OCI-LY1 (cell line): ENCODE results near the gene HEBP2.

Source experiments
- H2AFZ ChIP-seq: fragments of 200-600 bp; sonication (generic), shearing (Covaris generic); 2 replicates; pipeline ENCODE4 v1.6.0; 2014; ENCODE audit warnings: antibody characterized with exemption, mild to moderate bottlenecking, low read length
- H3F3A ChIP-seq: fragments of 200-600 bp; sonication (generic), shearing (Covaris generic); 2 replicates; pipeline ENCODE4 v1.6.0; 2014; ENCODE audit warnings: mild to moderate bottlenecking, antibody characterized with exemption, low read length, moderate library complexity; ENCODE audit not compliant: insufficient read depth
- H3K27ac ChIP-seq: fragments of 200-600 bp; sonication (generic); 2 replicates; pipeline ENCODE4 v1.5.1; 2014; ENCODE audit warnings: low read length, mixed run types, mild to moderate bottlenecking, low read depth; ENCODE audit not compliant: poor library complexity, severe bottlenecking
- H3K27me3 ChIP-seq: fragments of 200-600 bp; sonication (generic); 2 replicates; pipeline ENCODE4 v1.6.0; 2014; ENCODE audit warnings: antibody characterized with exemption, mild to moderate bottlenecking, low read length, moderate library complexity; ENCODE audit not compliant: insufficient read depth
- H3K36me3 ChIP-seq: fragments of 200-600 bp; sonication (generic); 2 replicates; pipeline ENCODE4 v1.6.1; 2014; ENCODE audit warnings: mild to moderate bottlenecking, antibody characterized with exemption, low read length, moderate library complexity, mixed read lengths; ENCODE audit not compliant: insufficient read depth
- H3K4me1 ChIP-seq: fragments of 200-600 bp; sonication (generic); 2 replicates; pipeline ENCODE4 v1.5.1; 2014; ENCODE audit warnings: mild to moderate bottlenecking, low read length, moderate library complexity; ENCODE audit not compliant: insufficient read depth, severe bottlenecking
- H3K4me2 ChIP-seq: fragments of 200-600 bp; sonication (generic), shearing (Covaris generic); 2 replicates; pipeline ENCODE4 v1.6.1; 2014; ENCODE audit warnings: low read length
- H3K4me3 ChIP-seq: fragments of 200-600 bp; sonication (generic); 2 replicates; pipeline ENCODE4 v1.5.1; 2014; ENCODE audit warnings: low read length, low read depth, mild to moderate bottlenecking, mixed read lengths; ENCODE audit not compliant: poor library complexity, severe bottlenecking
- H3K79me2 ChIP-seq: fragments of 200-600 bp; shearing (Covaris generic); 2 replicates; pipeline ENCODE4 v1.6.1; 2016; ENCODE audit warnings: mixed run types, low read length, mixed read lengths; ENCODE audit not compliant: insufficient read depth
- H3K9ac ChIP-seq: fragments of 200-600 bp; sonication (generic), shearing (Covaris generic); 2 replicates; pipeline ENCODE4 v1.6.1; 2014; ENCODE audit warnings: mild to moderate bottlenecking, low read length, mixed read lengths
- H3K9me2 ChIP-seq: fragments of 200-600 bp; sonication (generic), shearing (Covaris generic); 2 replicates; pipeline ENCODE4 v1.6.1; 2014; ENCODE audit warnings: low read depth, mild to moderate bottlenecking, low read length, mixed read lengths
- H3K9me3 ChIP-seq: fragments of 200-600 bp; shearing (Covaris generic); 2 replicates; pipeline ENCODE4 v1.6.1; 2014; ENCODE audit warnings: low read length, mixed read lengths
- H4K20me1 ChIP-seq: fragments of 200-600 bp; sonication (generic), shearing (Covaris generic); 2 replicates; pipeline ENCODE4 v1.6.0; 2016; ENCODE audit warnings: mild to moderate bottlenecking, low read length; ENCODE audit not compliant: insufficient read depth
- EZH2 ChIP-seq: fragments of 200-600 bp; sonication (generic), shearing (Covaris generic); IDR thresholded peaks from 2 replicates; pipeline ENCODE4 v1.8.0; 2017; ENCODE audit warnings: borderline replicate concordance, mixed run types, mild to moderate bottlenecking, antibody characterized with exemption, low read length, moderate library complexity, mixed read lengths
- TF ChIP-seq, protein P1 (sequence below): fragments of 200-600 bp; sonication (generic), shearing (Covaris generic); IDR thresholded peaks from 2 replicates; pipeline ENCODE4 v1.5.1; 2017; ENCODE audit warnings: mild to moderate bottlenecking, antibody characterized with exemption, low read length, moderate library complexity, mixed read lengths

HEBP2 gene

DNA sequence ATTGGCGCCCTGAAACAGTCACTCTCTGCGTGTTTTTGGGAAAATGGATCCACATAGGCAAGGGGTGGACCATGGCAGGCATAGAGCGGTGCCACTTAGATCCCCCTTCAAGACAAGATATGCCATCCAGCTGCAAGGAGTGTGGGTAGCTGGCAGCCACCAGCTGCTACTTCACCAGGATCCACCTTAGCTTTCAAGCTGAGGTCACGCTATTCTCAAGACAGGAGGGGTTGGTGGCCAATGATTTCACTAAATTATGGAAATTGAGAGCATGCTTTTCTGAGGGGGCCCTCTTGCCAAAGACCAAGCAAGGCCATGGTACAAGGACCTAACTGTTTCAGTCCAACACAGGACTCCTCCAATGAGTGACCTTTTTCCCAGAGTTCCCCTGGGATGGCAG, 16.3 kb downstream of the HEBP2 start:
- Histone ChIP-seq H3K36me3 (no peaks in the 10 kb centered on the region), H2AFZ (no peak overlapping the region), H3K4me2 (no peak overlapping the region), H4K20me1 (no peaks in the 10 kb centered on the region), H3K9me3 (no peaks in the 10 kb centered on the region), H3K4me1 (no peaks in the 10 kb centered on the region), H3K4me3 (no peak overlapping the region), H3K27ac (no peak overlapping the region), H3K9me2 (no peaks in the 10 kb centered on the region), H3K27me3 (no peaks in the 10 kb centered on the region), H3K9ac (no peak overlapping the region), H3K79me2 (no peaks in the 10 kb centered on the region), H3F3A (no peaks in the 10 kb centered on the region)
- no peak for TF ChIP-seq EZH2
- TF ChIP-seq, protein P1, sequence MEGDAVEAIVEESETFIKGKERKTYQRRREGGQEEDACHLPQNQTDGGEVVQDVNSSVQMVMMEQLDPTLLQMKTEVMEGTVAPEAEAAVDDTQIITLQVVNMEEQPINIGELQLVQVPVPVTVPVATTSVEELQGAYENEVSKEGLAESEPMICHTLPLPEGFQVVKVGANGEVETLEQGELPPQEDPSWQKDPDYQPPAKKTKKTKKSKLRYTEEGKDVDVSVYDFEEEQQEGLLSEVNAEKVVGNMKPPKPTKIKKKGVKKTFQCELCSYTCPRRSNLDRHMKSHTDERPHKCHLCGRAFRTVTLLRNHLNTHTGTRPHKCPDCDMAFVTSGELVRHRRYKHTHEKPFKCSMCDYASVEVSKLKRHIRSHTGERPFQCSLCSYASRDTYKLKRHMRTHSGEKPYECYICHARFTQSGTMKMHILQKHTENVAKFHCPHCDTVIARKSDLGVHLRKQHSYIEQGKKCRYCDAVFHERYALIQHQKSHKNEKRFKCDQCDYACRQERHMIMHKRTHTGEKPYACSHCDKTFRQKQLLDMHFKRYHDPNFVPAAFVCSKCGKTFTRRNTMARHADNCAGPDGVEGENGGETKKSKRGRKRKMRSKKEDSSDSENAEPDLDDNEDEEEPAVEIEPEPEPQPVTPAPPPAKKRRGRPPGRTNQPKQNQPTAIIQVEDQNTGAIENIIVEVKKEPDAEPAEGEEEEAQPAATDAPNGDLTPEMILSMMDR, result no peak

DNA sequence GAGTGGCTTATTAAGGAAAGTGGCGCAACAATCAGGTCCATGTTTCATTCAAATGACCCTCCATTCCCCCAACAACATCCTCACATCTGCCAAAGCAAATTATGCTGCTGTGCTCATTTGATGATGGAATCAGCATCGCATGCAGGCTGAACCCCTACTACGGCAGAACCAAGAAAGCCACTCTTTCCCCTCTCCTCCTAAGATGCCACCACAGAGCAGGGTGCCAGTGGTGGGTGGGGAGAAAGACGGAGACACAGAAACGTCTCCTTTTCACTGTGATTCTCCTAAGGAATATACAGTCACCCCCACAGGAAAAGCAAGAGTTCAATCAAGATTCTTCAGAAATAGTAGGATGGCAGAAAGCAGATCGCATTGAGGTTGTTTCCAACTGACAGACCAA, 17.1 kb downstream of the HEBP2 start:
- H3K36me3 ChIP-seq, result no peaks in the 10 kb centered on the region
- TF ChIP-seq, protein P1, result no peak
- TF ChIP-seq EZH2, result no peak
- H3K4me2 ChIP-seq, result no peak overlapping the region
- no peaks in the 10 kb centered on the region for H3K79me2 ChIP-seq
- H3K27ac ChIP-seq, result no peak overlapping the region
- H2AFZ ChIP-seq, result no peak overlapping the region
- H3K9me2 ChIP-seq, result no peaks in the 10 kb centered on the region
- H3K4me3 ChIP-seq, result no peak overlapping the region
- no peaks in the 10 kb centered on the region for H3K4me1 ChIP-seq
- H3K9me3 ChIP-seq, result no peaks in the 10 kb centered on the region
- no peaks in the 10 kb centered on the region for H3K27me3 ChIP-seq
- no peak overlapping the region for H3K9ac ChIP-seq
- no peaks in the 10 kb centered on the region for H4K20me1 ChIP-seq
- no peaks in the 10 kb centered on the region for H3F3A ChIP-seq

DNA sequence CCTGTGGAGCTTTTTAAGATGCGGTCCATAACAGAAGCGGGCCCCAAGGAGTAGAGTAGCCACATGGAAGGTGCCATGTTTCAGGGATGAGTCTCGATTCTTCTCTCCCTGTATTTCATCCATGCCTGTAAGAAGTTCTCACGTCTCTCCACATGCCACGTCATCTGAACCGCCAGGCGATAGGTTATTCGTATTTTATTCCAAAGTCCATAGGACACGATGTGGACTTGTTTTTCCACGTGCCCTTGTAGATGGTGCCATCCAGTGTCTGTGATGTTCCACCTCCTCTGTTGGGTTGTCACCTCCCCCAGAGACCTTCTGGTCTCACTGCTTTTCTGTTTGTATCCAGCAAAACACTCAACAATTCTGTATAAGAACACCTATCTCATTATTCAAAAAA, 17.6 kb downstream of the HEBP2 start:
- H3F3A ChIP-seq, result no peaks in the 10 kb centered on the region
- H2AFZ ChIP-seq, result no peak overlapping the region
- H3K27me3 ChIP-seq, result no peaks in the 10 kb centered on the region
- TF ChIP-seq, protein P1, result no peak
- TF ChIP-seq EZH2, result no peak
- H3K79me2 ChIP-seq, result no peaks in the 10 kb centered on the region
- no peaks in the 10 kb centered on the region for H3K9me2 ChIP-seq
- H3K36me3 ChIP-seq, result no peaks in the 10 kb centered on the region
- no peak overlapping the region for H3K4me2 ChIP-seq
- H4K20me1 ChIP-seq, result no peaks in the 10 kb centered on the region
- no peak overlapping the region for H3K4me3 ChIP-seq
- no peak overlapping the region for H3K9ac ChIP-seq
- no peaks in the 10 kb centered on the region for H3K4me1 ChIP-seq
- no peaks in the 10 kb centered on the region for H3K9me3 ChIP-seq
- no peak overlapping the region for H3K27ac ChIP-seq
